Subcutaneous adipose tissue (tissue), 4 donors: ENCODE data around the gene GGN. TPM values are rescaled to one million over a fixed set of nuclear protein-coding genes. Genes with fewer than 3 reads are reported as not detected.

Source experiments
- total RNA-seq, 4 donors: library from RNA; depleted of rRNA; stranded (reverse); fragments of >200 nt; gene quantifications; one replicate each; pipeline ENCODE4 v1.1.0, GENCODE V29; 2016
- TF ChIP-seq, protein P1 (sequence below): fragments of 450-650 bp; IDR thresholded peaks from one replicate; pipeline ENCODE4 v1.5.1; 2016; ENCODE audit warnings: low read depth, mild to moderate bottlenecking, control low read depth, antibody characterized with exemption, moderate library complexity

Gene GGN
- total RNA-seq, 4 donors from 2014 or later: not detected

GRCh38 chr19:38395381-38396114 is 7.7 kb upstream of the GGN start:
- TF ChIP-seq, protein P1, sequence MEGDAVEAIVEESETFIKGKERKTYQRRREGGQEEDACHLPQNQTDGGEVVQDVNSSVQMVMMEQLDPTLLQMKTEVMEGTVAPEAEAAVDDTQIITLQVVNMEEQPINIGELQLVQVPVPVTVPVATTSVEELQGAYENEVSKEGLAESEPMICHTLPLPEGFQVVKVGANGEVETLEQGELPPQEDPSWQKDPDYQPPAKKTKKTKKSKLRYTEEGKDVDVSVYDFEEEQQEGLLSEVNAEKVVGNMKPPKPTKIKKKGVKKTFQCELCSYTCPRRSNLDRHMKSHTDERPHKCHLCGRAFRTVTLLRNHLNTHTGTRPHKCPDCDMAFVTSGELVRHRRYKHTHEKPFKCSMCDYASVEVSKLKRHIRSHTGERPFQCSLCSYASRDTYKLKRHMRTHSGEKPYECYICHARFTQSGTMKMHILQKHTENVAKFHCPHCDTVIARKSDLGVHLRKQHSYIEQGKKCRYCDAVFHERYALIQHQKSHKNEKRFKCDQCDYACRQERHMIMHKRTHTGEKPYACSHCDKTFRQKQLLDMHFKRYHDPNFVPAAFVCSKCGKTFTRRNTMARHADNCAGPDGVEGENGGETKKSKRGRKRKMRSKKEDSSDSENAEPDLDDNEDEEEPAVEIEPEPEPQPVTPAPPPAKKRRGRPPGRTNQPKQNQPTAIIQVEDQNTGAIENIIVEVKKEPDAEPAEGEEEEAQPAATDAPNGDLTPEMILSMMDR: no peak

DNA sequence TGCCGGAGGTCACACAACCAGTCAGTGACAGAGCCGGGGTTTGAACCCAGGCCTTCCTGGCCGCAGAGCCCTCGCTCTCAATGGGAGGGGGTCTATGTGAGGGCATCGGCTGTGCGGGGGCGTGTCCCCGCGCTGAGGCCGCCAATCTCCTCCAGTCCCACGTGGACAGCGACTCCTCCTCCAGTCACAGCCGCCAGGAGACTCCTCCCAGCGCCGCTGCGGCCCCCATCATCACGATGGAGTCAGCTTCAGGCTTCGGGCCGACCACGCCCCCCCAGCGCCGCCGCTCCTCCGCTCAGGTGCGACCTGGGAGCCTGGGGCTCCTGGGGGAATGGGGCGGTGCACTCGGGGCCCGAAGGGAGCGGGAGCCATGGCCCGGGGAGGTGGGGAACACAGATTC is 6.7 kb upstream of the GGN start:
- TF ChIP-seq, protein P1: no peak

- TF ChIP-seq, protein P1: no peak
Observed at GRCh38 chr19:38392707-38393308, 5.0 kb upstream of the GGN start.

GRCh38 chr19:38391911-38392464 is 4.2 kb upstream of the GGN start:
- TF ChIP-seq, protein P1: no peak

- TF ChIP-seq, protein P1: no peak
Observed at GRCh38 chr19:38389957-38390924, 2.4 kb upstream of the GGN start.

- TF ChIP-seq, protein P1: no peak
Observed at GRCh38 chr19:38389101-38389925, 1.5 kb upstream of the GGN start.
